BJ (cell line): ENCODE measurements around the gene IFT80. TPM values are rescaled to one million over a fixed set of nuclear protein-coding genes. Genes with fewer than 3 reads are reported as not detected.
"Not testable (repeated sequence)": the region's sequence is repeated elsewhere in the genome, so short reads cannot be mapped to it uniquely, and the experiment has no call there.

ENCODE experiments used
- CTCF ChIA-PET: fragments of 350-600 bp; formaldehyde crosslinking; extraction: SDS; loops from one replicate; lab custom pipeline; 2021; ENCODE audit warnings: antibody characterized with exemption, inconsistent platforms; lab: Yijun Ruan, JAX
- POLR2A ChIA-PET: fragments of 300-600 bp; sonication (Branson Sonifier 250); formaldehyde crosslinking; extraction: SDS; loops from one replicate; lab custom pipeline; 2021; ENCODE audit warnings: antibody characterized with exemption; lab: Charles Lee
- DNase-seq: peaks from one replicate; pipeline ENCODE4 v3.0.0-alpha.2; 2011; ENCODE audit warnings: low read depth
- H3K27me3 ChIP-seq: 2 replicates; pipeline ENCODE4 v1.6.0; 2011; ENCODE audit warnings: low read length; ENCODE audit not compliant: control insufficient read depth, insufficient read depth
- H3K36me3 ChIP-seq: 2 replicates; pipeline ENCODE4 v1.5.1; 2011; ENCODE audit warnings: low read length; ENCODE audit not compliant: control insufficient read depth, insufficient read depth
- H3K4me3 ChIP-seq: 2 replicates; pipeline ENCODE4 v1.5.1; 2011; ENCODE audit warnings: low read depth, mild to moderate bottlenecking, control low read depth, low read length
- polyA plus RNA-seq: library from polyadenylated mRNA; depleted of rRNA; stranded (reverse); fragments of >200 nt; gene quantifications from 2 replicates; pipeline ENCODE4 v1.2.3, GENCODE V29; 2011
- TF ChIP-seq, protein P1 (sequence below): IDR thresholded peaks from 2 replicates; pipeline ENCODE4 v1.5.1; 2011; ENCODE audit warnings: low read depth, mild to moderate bottlenecking, control low read depth, inconsistent platforms, low read length, moderate library complexity; ENCODE audit not compliant: insufficient read depth

IFT80 gene
- polyA plus RNA-seq, 1 experiment: 10.4 TPM

GRCh38 chr3:160368804-160369203, 30.2 kb downstream of the IFT80 start:
- H3K4me3 ChIP-seq: no peak overlapping the region
- DNase-seq: no peak
- no peaks in the 10 kb centered on the region for H3K27me3 ChIP-seq
- ChIA-PET POLR2A (no interaction called here), CTCF (no interaction called here)
- H3K36me3 ChIP-seq: no peaks in the 10 kb centered on the region
- TF ChIP-seq, protein P1, sequence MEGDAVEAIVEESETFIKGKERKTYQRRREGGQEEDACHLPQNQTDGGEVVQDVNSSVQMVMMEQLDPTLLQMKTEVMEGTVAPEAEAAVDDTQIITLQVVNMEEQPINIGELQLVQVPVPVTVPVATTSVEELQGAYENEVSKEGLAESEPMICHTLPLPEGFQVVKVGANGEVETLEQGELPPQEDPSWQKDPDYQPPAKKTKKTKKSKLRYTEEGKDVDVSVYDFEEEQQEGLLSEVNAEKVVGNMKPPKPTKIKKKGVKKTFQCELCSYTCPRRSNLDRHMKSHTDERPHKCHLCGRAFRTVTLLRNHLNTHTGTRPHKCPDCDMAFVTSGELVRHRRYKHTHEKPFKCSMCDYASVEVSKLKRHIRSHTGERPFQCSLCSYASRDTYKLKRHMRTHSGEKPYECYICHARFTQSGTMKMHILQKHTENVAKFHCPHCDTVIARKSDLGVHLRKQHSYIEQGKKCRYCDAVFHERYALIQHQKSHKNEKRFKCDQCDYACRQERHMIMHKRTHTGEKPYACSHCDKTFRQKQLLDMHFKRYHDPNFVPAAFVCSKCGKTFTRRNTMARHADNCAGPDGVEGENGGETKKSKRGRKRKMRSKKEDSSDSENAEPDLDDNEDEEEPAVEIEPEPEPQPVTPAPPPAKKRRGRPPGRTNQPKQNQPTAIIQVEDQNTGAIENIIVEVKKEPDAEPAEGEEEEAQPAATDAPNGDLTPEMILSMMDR: no peak

DNA sequence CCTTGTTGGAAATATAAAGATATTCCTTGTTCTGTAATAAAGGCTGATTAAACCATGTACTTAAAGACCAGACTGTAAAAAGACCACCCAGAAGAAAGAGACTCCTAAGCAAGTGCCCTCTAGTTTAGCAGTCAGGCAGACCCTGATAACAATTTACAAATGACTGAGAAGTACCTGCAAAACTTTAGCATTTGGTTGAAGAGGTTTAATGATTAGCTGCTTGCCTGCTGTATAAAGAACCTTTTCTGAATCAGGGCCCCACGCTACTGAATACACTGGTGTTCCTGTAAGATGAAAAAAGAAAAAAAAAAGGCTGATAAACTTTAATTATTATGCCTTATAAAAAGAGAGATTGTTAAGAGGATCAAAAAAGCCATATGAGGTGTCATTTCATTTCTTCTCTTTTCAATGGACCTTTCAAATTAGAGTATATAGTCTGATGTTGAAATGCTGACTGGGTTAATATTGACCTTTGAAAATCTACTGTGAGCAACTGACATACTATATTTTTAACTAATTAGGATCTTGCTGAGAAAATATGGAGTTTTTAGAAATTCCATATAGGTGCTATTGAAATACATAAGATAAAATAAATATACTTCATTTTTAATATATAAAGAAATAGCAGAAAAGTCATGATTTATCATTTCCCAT, 33.0 kb downstream of the IFT80 start:
- ChIA-PET POLR2A (no interaction called here), CTCF (no interaction called here)
- no peak overlapping the region for H3K4me3 ChIP-seq
- no peaks in the 10 kb centered on the region for H3K27me3 ChIP-seq
- TF ChIP-seq, protein P1: no peak
- no peak for DNase-seq
- H3K36me3 ChIP-seq: no peaks in the 10 kb centered on the region

- DNase-seq, H3K4me3 ChIP-seq, H3K36me3 ChIP-seq, H3K27me3 ChIP-seq, POLR2A ChIA-PET: not testable (repeated sequence)
- CTCF ChIA-PET: interaction anchor here (0.7 kb wide), 1 partner anchor 84 kb away, joined by 3 read pairs; no protein-coding TSS in a partner anchor
Observed at GRCh38 chr3:160362896-160363295, 36.1 kb downstream of the IFT80 start.

DNA sequence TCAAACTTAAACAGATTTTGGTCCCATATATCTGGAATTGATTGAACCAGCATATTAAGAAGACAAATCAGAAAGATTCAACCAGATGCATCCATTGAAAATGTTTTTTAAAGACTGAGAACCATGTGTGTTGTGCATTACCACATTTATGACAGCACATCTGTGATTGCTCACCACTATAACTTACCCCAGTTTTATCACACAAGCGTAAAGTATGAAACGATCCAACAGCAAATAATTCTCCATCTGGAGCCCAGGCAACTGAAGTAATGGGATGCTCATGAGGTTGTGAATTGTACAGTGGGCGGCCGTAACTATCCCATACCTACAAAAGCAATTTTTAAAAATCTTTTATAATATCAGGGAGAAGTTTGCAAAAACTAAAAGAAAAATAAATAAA, 43.2 kb downstream of the IFT80 start:
- Histone ChIP-seq H3K36me3 (no peaks in the 10 kb centered on the region), H3K27me3 (no peaks in the 10 kb centered on the region), H3K4me3 (no peak overlapping the region)
- TF ChIP-seq, protein P1: no peak
- ChIA-PET CTCF (interaction anchor here (0.7 to 1.1 kb wide), 2 partner anchors 48 to 193 kb away, joined by 3 to 4 read pairs; no protein-coding TSS in a partner anchor), POLR2A (no interaction called here)
- DNase-seq: no peak

DNA sequence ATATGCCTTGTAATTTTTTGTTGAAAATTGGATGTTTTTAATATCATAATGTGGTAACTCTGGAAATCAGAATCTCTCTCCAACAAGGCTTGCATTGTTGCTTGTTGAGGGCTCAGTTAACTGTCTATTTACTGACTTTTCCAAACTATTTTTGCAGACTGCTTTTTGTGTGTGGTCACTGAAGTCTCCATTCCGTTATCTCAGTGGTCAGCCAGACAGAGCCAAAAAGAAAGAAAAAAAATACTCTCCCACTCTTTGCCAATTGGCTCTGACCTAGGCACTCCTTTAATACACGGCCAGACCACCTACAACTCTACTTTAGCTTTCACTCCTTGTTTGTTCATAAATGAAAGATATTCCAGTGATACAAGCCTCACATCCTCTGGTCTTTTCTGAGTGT, 52.5 kb downstream of the IFT80 start:
- ChIA-PET POLR2A (no interaction called here), CTCF (interaction anchor here (0.8 kb wide), 1 partner anchor 25 kb away, joined by 3 read pairs; no protein-coding TSS in a partner anchor)
- TF ChIP-seq, protein P1: no peak
- no peaks in the 10 kb centered on the region for H3K36me3 ChIP-seq
- no peaks in the 10 kb centered on the region for H3K27me3 ChIP-seq
- no peak for DNase-seq
- H3K4me3 ChIP-seq: no peak overlapping the region
